ENCODE measurements around the gene TRPV5.

TRPV5 gene

DNA sequence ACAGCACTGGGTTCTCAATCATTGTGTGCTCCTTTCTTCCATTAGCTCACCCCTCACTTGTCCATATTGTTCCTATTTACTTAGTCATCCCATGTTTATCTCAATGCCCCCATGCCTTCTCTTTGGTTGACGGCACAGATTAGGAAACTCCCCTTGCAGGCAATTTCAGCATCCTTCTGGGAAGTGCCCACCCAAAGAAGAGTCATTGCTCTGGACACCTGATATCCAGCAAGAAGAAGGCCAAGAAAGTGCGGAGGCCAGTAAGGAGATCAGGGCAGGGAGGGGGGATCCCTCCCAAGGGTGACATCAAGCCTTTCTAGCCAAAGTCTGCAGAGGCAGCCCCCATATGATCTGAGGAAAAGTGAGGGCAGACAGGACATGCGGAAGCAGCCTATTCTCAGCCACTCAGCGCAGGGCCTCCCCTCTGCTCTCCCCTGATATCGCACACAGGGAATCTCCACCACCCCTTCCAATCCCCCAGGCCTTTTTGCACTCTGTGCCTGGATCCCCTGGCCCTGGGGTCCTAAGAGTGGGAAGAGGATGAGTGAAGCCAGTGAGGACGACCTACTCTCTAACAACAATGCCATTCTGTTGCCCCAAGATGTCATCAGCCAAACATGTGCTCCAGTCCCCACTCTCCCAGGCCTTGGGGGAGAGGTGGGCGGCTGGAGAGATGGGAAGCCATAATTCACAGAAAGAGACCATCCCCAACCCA lies 49.8 kb downstream of the TRPV5 start:
- DNase-seq = no peak

- no peak for DNase-seq
These were observed 50.4 kb downstream of the TRPV5 start for GRCh38 chr7:142883145-142883544.

DNA sequence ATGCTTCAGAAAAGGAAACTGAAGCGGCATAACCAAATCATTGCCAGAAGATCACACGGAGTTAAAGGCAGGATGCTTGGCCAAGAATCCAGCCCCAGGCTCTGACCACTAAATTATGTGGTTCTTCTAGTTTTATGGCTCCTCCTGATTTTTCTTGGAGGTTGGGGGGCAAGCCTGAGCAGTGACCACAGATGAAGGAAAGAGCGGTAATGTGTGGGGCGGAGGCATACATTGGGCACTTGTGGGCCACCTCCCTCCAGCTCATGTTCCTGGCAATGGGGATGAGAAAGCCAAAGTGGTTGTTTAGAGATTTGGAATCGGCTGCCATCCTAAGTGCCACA lies 51.2 kb downstream of the TRPV5 start:
- no peak for DNase-seq

GRCh38 chr7:142881586-142882337 lies 51.8 kb downstream of the TRPV5 start:
- no peak for DNase-seq

- no peak for DNase-seq
These were observed 52.6 kb downstream of the TRPV5 start for GRCh38 chr7:142880876-142881505.

- DNase-seq = no peak
These were observed 54.5 kb downstream of the TRPV5 start for GRCh38 chr7:142879060-142879459.

DNA sequence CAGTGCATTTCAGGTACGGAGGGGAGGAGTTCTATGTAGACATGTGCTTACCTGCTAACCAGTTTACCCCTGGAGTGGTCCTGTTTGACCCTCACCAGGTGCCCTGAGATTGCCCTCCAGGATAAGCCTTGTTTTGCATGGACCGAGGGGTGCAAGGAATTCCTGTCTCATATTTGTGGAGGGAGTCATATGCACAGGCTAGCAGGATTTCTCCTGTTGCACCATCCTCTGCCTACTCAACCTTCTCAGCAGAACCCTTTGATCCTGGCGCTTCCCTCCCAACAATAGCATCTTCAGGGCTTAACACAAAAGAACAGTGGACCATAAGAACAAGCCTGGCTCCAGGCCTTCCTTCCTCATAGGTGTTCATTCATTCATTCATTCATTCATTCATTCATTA lies 55.2 kb downstream of the TRPV5 start:
- DNase-seq = no peak

- DNase-seq = no peak
These were observed 56.3 kb downstream of the TRPV5 start for GRCh38 chr7:142876991-142877910.

GRCh38 chr7:142876236-142876960 lies 57.1 kb downstream of the TRPV5 start:
- DNase-seq = no peak

- DNase-seq = no peak
These were observed 58.1 kb downstream of the TRPV5 start for GRCh38 chr7:142875456-142875855.

DNA sequence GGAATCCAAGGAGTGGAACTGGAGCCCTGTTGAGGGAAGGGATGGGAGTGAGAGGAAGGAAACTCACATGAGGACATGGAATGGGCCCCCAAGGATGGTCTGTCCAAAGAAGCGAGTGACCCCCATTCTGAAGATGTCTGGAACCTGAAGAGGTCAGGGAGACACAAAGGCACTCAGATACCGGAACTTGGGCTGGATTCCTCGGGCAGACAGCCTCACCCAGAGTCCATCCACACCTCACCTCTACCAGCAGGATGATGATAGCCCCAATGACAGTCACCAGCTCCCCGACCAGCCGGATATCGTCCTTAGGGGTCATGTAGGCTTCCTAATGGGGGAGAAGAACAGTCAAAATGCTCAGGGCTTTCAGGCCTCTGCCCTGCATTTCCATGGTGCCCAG lies 58.7 kb downstream of the TRPV5 start:
- DNase-seq = no peak

GRCh38 chr7:142874409-142874808 lies 59.1 kb downstream of the TRPV5 start:
- DNase-seq = no peak

- DNase-seq = no peak
These were observed 59.7 kb downstream of the TRPV5 start for GRCh38 chr7:142873871-142874270.

DNA sequence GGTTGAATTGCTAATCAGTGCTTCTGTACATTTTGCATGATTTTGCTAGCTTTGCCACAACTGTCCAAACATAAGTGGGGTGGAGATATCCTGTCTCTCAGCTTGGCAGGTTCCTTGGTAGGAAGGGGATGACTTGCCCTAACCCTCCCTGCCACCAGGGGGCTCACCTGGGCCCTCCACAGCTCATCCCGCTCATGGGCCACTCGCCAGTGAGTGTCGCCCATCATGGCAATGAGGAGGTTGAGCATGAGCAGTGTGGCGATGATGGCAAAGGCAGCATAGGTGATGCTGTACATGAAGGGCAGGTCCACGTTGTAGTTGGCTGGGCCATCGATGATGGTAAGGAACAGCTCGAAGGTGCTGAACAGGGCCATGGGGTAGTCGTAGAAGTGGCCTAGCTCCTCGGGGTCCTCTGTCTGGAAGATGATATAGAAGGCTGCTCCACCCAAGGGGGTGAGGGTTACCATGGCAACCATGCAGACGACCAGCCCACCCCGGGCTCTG lies 60.2 kb downstream of the TRPV5 start:
- DNase-seq = no peak

DNA sequence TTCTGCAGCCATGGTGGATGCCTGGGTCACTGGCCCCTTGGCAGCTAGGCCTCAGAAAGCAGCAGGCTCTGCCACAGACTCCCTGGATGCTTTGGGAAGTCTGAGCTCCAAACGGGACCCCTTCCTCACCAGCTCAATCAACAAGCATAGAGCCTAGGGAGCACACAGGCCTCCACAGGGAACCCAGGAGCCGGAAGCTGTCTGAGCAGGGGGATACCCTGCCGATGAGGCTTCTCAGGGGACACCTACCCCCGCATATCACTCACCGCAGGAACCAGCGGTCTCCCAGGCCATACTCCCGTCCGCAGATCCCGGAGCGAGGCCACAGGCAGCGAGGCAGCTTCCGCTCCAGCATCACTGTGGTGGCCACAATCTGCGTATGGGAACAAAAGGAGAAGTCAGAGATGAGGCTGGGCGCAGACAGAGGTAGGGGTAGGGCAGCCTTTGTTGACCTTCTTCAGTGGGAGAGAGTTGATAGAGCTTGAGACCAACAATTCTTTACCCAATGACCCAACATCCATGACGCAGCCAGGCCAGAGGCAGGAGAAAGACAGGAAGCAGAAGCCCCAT lies 61.4 kb downstream of the TRPV5 start:
- no peak for DNase-seq

GRCh38 chr7:142871260-142872105 lies 62.1 kb downstream of the TRPV5 start:
- DNase-seq = no peak

GRCh38 chr7:142870566-142871259 lies 62.8 kb downstream of the TRPV5 start:
- DNase-seq = no peak

GRCh38 chr7:142870147-142870559 lies 63.4 kb downstream of the TRPV5 start:
- no peak for DNase-seq

- DNase-seq = no peak
These were observed 64.1 kb downstream of the TRPV5 start for GRCh38 chr7:142869434-142869833.

- no peak for DNase-seq
These were observed 64.5 kb downstream of the TRPV5 start for GRCh38 chr7:142868986-142869415.
